HL-60 (cell line): ENCODE measurements around the gene UMPS.

ENCODE experiments used
- DNase-seq, 2 experiments: peaks; one replicate each; pipeline ENCODE4 v3.0.0-alpha.2; 2010 to 2020; ENCODE audit warnings: low read depth in 1 of 2, low spot score in 1 of 2
- H3K27ac ChIP-seq: fragments of 250-450 bp; sonication (Bioruptor Pico); replicated peaks from 2 replicates; pipeline ENCODE4 v1.5.1; 2020; ENCODE audit warnings: mild to moderate bottlenecking, moderate library complexity
- H3K27me3 ChIP-seq: fragments of 250-450 bp; sonication (Bioruptor Pico); 2 replicates; pipeline ENCODE4 v1.5.1; 2021; ENCODE audit warnings: mild to moderate bottlenecking, moderate library complexity; ENCODE audit not compliant: insufficient read depth, poor library complexity, severe bottlenecking
- H3K4me3 ChIP-seq: replicated peaks from 2 replicates; pipeline ENCODE4 v1.5.1; 2011; ENCODE audit warnings: mild to moderate bottlenecking, control low read depth, low read length; ENCODE audit not compliant: insufficient read depth
- GABPA ChIP-seq: IDR thresholded peaks from 2 replicates; pipeline ENCODE4 v1.6.1; 2012; ENCODE audit warnings: low read depth
- POLR2AphosphoS5 ChIP-seq: IDR thresholded peaks from 2 replicates; pipeline ENCODE4 v1.6.1; 2012; ENCODE audit warnings: low read depth
- SPI1 ChIP-seq: IDR thresholded peaks from 2 replicates; pipeline ENCODE4 v1.6.1; 2012; ENCODE audit warnings: low read depth, mild to moderate bottlenecking, borderline replicate concordance
- TF ChIP-seq, protein P1 (sequence below): IDR thresholded peaks from one replicate; pipeline ENCODE4 v1.5.1; 2011; ENCODE audit warnings: low read length, control low read depth, inconsistent platforms; ENCODE audit not compliant: insufficient read depth
- TF ChIP-seq, protein P2 (sequence below): IDR thresholded peaks from 2 replicates; pipeline ENCODE4 v1.6.1; 2012; ENCODE audit warnings: low read depth; ENCODE audit not compliant: insufficient replicate concordance

UMPS gene

DNA sequence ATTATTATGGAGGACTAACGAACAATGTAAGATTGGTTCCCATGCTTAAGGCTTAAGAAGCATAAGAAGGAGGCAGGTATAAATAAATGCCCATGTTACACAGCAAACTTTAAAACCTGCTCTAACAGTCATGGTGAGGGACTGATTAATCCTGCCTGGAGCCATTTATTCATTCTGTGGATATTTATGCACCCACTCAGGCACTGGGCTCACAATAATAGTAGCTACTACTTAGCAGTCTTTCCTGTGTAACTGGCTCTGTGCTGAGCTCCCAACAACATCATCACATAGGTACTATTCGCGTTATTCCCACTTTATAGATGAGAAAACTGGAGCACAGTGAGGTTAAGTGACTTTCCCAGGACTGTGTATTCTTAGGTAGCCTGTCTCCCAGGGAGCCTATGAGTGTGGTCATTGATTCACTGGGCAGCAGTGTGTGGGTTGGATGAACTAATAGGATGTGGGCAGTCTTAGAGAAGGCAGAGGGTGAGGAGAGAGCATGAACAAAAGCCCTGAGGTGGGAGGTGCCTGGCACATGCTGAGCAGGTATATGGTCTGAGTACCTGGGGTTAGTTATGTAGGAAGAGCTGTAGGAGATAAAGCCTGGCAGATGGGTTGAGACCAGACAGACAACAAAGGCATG lies 44.1 kb upstream of the UMPS start:
- no peak overlapping the region for H3K27ac ChIP-seq
- no peaks in the 10 kb centered on the region for H3K27me3 ChIP-seq
- no peak overlapping the region for H3K4me3 ChIP-seq
- TF ChIP-seq POLR2AphosphoS5 (no peak), SPI1 (no peak)
- TF ChIP-seq, protein P1, sequence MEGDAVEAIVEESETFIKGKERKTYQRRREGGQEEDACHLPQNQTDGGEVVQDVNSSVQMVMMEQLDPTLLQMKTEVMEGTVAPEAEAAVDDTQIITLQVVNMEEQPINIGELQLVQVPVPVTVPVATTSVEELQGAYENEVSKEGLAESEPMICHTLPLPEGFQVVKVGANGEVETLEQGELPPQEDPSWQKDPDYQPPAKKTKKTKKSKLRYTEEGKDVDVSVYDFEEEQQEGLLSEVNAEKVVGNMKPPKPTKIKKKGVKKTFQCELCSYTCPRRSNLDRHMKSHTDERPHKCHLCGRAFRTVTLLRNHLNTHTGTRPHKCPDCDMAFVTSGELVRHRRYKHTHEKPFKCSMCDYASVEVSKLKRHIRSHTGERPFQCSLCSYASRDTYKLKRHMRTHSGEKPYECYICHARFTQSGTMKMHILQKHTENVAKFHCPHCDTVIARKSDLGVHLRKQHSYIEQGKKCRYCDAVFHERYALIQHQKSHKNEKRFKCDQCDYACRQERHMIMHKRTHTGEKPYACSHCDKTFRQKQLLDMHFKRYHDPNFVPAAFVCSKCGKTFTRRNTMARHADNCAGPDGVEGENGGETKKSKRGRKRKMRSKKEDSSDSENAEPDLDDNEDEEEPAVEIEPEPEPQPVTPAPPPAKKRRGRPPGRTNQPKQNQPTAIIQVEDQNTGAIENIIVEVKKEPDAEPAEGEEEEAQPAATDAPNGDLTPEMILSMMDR, result no peak
- TF ChIP-seq, protein P2, sequence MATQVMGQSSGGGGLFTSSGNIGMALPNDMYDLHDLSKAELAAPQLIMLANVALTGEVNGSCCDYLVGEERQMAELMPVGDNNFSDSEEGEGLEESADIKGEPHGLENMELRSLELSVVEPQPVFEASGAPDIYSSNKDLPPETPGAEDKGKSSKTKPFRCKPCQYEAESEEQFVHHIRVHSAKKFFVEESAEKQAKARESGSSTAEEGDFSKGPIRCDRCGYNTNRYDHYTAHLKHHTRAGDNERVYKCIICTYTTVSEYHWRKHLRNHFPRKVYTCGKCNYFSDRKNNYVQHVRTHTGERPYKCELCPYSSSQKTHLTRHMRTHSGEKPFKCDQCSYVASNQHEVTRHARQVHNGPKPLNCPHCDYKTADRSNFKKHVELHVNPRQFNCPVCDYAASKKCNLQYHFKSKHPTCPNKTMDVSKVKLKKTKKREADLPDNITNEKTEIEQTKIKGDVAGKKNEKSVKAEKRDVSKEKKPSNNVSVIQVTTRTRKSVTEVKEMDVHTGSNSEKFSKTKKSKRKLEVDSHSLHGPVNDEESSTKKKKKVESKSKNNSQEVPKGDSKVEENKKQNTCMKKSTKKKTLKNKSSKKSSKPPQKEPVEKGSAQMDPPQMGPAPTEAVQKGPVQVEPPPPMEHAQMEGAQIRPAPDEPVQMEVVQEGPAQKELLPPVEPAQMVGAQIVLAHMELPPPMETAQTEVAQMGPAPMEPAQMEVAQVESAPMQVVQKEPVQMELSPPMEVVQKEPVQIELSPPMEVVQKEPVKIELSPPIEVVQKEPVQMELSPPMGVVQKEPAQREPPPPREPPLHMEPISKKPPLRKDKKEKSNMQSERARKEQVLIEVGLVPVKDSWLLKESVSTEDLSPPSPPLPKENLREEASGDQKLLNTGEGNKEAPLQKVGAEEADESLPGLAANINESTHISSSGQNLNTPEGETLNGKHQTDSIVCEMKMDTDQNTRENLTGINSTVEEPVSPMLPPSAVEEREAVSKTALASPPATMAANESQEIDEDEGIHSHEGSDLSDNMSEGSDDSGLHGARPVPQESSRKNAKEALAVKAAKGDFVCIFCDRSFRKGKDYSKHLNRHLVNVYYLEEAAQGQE, result no peak
- DNase-seq, result no peak

DNA sequence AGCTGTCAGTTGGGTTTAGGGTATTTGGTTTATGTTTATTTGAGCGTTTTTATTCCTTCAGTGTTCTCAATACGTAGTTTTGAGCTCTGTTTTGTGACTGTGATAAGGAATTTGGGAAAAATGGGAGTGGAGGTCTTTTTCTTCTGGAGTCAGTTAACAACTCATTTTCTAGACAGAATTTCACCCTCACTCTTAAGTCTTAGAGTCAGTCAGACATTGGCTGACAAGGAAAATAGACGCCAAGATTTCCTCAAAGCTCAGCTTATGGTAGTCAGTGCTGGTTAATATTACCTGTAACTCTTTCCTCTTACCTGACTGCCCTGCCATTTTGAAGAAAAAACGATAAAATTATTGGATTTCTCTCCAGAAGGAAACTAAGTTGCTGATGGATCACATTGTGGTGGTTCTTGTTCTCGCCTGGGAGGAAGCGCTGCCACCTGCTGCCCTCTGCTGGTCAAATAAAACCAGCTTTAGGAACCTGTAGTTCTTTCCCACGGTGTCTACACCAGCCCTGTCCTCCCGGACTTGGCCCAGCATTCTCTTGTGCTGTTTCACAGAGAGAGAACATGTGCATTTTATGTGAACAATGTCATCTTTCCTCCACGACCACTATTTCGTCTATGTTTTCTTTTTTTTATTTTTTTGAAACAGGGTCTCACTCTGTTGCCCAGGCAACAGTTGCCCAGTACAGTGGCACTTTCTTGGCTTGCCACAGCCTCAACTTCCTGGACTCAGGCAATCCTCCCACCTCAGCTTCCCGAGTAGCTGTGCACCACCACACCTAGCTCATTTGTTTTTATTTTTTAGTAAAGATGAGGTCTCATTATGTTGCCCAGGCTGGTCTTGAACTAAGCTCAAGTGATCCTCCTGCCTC lies 41.4 kb upstream of the UMPS start:
- Histone ChIP-seq H3K27me3 (no peaks in the 10 kb centered on the region), H3K4me3 (no peak overlapping the region), H3K27ac (no peak overlapping the region)
- peak; percentile 31 to 66 for DNase-seq
- TF ChIP-seq, protein P2, result no peak
- TF ChIP-seq SPI1, result peak; percentile 51; the same call in 1 of the 2 replicates
- TF ChIP-seq, protein P1, result peak; percentile 82

DNA sequence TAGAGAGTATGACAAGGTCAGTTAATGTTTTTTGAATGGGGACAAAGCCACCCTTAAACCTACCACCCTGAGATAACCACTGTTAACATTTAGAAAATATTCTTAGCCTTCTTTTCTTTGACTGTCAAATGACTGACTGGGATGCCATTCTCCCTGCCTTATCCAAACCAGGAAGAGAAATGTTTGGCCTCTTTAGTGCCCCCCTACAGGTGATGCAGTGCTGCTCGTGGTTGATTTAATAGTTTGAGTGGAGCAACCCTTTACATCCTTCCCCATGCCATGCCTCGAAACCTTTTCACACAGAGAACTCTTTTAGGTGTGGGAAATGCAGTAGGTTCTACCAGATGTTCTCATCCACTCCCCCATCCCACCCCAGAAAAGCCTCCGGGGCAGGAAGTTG lies 38.7 kb upstream of the UMPS start:
- DNase-seq, result no peak
- Histone ChIP-seq H3K4me3 (no peak overlapping the region), H3K27me3 (no peaks in the 10 kb centered on the region), H3K27ac (no peak overlapping the region)
- TF ChIP-seq, protein P1, result no peak
- TF ChIP-seq POLR2AphosphoS5 (no peak), SPI1 (no peak), GABPA (no peak)
- TF ChIP-seq, protein P2, result no peak
